HG02938 (cell line): ENCODE data around the gene COL24A1.
"Not testable (repeated sequence)": the region's sequence is repeated elsewhere in the genome, so short reads cannot be mapped to it uniquely, and the experiment has no call there.

ENCODE experiments used
- ATAC-seq: cut with Tn5 transposase; IDR thresholded peaks from one replicate; pipeline ENCODE4 v1.9.1; 2021; ENCODE audit warnings: mild to moderate bottlenecking, moderate library complexity; ENCODE audit not compliant: unreplicated experiment

COL24A1 gene

GRCh38 chr1:86154571-86155050, 2.0 kb downstream of the COL24A1 start:
- ATAC-seq, result no peak

GRCh38 chr1:86153836-86154235, 2.7 kb downstream of the COL24A1 start:
- no peak for ATAC-seq

GRCh38 chr1:86152887-86153286, 3.7 kb downstream of the COL24A1 start:
- no peak for ATAC-seq

GRCh38 chr1:86151427-86151826, 5.1 kb downstream of the COL24A1 start:
- ATAC-seq, result no peak

GRCh38 chr1:86150553-86151055, 6.0 kb downstream of the COL24A1 start:
- no peak for ATAC-seq

- ATAC-seq, result no peak
Measured at GRCh38 chr1:86149591-86149990, 7.0 kb downstream of the COL24A1 start.

GRCh38 chr1:86147755-86148154, 8.8 kb downstream of the COL24A1 start:
- ATAC-seq, result no peak

GRCh38 chr1:86146566-86146965, 10.0 kb downstream of the COL24A1 start:
- ATAC-seq, result no peak

GRCh38 chr1:86140281-86140880, 16.2 kb downstream of the COL24A1 start:
- ATAC-seq, result no peak

- ATAC-seq, result no peak
Measured at GRCh38 chr1:86138746-86139145, 17.8 kb downstream of the COL24A1 start.

GRCh38 chr1:86137436-86137835, 19.1 kb downstream of the COL24A1 start:
- no peak for ATAC-seq

- no peak for ATAC-seq
Measured at GRCh38 chr1:86119214-86119764, 37.3 kb downstream of the COL24A1 start.

GRCh38 chr1:86114816-86115400, 41.7 kb downstream of the COL24A1 start:
- no peak for ATAC-seq

GRCh38 chr1:86114236-86114635, 42.3 kb downstream of the COL24A1 start:
- no peak for ATAC-seq

GRCh38 chr1:86111590-86111989, 45.0 kb downstream of the COL24A1 start:
- not testable (repeated sequence) for ATAC-seq

GRCh38 chr1:86110451-86111129, 46.0 kb downstream of the COL24A1 start:
- no peak for ATAC-seq

GRCh38 chr1:86105533-86105866, 51.1 kb downstream of the COL24A1 start:
- no peak for ATAC-seq

- ATAC-seq, result no peak
Measured at GRCh38 chr1:86104606-86105532, 51.7 kb downstream of the COL24A1 start.

- no peak for ATAC-seq
Measured at GRCh38 chr1:86101616-86102015, 55.0 kb downstream of the COL24A1 start.

GRCh38 chr1:86100401-86100800, 56.2 kb downstream of the COL24A1 start:
- no peak for ATAC-seq

GRCh38 chr1:86089765-86090164, 66.8 kb downstream of the COL24A1 start:
- no peak for ATAC-seq
